Ishikawa (cell line): ENCODE results near the gene ZBTB20.

Experiments
- CEBPB ChIP-seq: IDR thresholded peaks from 2 replicates; pipeline ENCODE4 v1.6.1; 2012
- CREB1 ChIP-seq: IDR thresholded peaks from 2 replicates; pipeline ENCODE4 v1.6.1; 2012; ENCODE audit warnings: low read depth
- EGR1 ChIP-seq: IDR thresholded peaks from 2 replicates; pipeline ENCODE4 v1.6.1; 2012
- EP300 ChIP-seq: IDR thresholded peaks from 2 replicates; pipeline ENCODE4 v1.6.1; 2012; ENCODE audit warnings: borderline replicate concordance
- FOXM1 ChIP-seq: IDR thresholded peaks from 2 replicates; pipeline ENCODE4 v1.6.1; 2012; ENCODE audit warnings: low read depth, borderline replicate concordance
- NFIC ChIP-seq: IDR thresholded peaks from 2 replicates; pipeline ENCODE4 v1.6.1; 2012
- RAD21 ChIP-seq: IDR thresholded peaks from 2 replicates; pipeline ENCODE4 v1.6.1; 2012; ENCODE audit warnings: low read depth
- TAF1 ChIP-seq: IDR thresholded peaks from 2 replicates; pipeline ENCODE4 v1.6.1; 2012; ENCODE audit warnings: low read depth, mild to moderate bottlenecking
- TCF12 ChIP-seq: IDR thresholded peaks from 2 replicates; pipeline ENCODE4 v1.6.1; 2012; ENCODE audit warnings: low read depth
- TEAD4 ChIP-seq: IDR thresholded peaks from 2 replicates; pipeline ENCODE4 v1.6.1; 2012
- YY1 ChIP-seq: IDR thresholded peaks from 2 replicates; pipeline ENCODE4 v1.6.1; 2012; ENCODE audit warnings: low read depth
- ZBTB7A ChIP-seq: IDR thresholded peaks from 2 replicates; pipeline ENCODE4 v1.6.1; 2012; ENCODE audit warnings: low read depth
- TF ChIP-seq, protein P1 (sequence below): IDR thresholded peaks from 2 replicates; pipeline ENCODE4 v1.6.1; 2012; ENCODE audit warnings: low read depth, mild to moderate bottlenecking
- TF ChIP-seq, protein P2 (sequence below): IDR thresholded peaks from 2 replicates; pipeline ENCODE4 v1.6.1; 2012
- TF ChIP-seq, protein P3 (sequence below): IDR thresholded peaks from 2 replicates; pipeline ENCODE4 v1.6.1; 2012

The ZBTB20 gene

DNA sequence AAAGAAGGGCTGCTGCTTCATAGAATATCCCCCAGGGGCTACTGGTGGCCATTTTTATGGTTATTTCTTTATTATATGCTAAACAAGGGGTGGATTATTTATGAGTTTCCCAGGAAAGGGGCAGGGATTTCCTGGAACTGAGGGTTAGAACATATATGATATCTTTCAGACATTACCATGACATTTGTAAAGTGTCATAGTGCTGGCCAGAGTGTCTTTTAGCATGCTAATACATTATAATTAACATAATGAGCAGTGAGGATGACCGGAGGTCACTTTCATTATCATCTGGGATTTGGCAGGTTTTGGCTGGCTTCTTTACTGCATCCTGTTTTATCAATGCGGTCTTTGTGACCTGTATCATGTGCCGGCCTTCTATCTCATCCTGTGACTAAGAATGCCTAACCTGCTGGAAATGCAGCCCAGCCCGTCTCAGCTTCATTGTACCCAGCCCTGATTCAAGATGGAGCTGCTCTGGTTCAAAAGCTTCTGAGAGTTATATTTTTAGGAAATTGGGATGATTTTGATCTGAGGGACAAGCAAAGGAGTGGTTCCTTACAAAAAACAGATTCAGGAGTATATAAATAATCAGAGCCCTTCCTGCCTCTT is 9.1 kb upstream of the ZBTB20 start:
- TF ChIP-seq ZBTB7A (no peak), NFIC (no peak), EP300 (no peak)
- TF ChIP-seq, protein P1, sequence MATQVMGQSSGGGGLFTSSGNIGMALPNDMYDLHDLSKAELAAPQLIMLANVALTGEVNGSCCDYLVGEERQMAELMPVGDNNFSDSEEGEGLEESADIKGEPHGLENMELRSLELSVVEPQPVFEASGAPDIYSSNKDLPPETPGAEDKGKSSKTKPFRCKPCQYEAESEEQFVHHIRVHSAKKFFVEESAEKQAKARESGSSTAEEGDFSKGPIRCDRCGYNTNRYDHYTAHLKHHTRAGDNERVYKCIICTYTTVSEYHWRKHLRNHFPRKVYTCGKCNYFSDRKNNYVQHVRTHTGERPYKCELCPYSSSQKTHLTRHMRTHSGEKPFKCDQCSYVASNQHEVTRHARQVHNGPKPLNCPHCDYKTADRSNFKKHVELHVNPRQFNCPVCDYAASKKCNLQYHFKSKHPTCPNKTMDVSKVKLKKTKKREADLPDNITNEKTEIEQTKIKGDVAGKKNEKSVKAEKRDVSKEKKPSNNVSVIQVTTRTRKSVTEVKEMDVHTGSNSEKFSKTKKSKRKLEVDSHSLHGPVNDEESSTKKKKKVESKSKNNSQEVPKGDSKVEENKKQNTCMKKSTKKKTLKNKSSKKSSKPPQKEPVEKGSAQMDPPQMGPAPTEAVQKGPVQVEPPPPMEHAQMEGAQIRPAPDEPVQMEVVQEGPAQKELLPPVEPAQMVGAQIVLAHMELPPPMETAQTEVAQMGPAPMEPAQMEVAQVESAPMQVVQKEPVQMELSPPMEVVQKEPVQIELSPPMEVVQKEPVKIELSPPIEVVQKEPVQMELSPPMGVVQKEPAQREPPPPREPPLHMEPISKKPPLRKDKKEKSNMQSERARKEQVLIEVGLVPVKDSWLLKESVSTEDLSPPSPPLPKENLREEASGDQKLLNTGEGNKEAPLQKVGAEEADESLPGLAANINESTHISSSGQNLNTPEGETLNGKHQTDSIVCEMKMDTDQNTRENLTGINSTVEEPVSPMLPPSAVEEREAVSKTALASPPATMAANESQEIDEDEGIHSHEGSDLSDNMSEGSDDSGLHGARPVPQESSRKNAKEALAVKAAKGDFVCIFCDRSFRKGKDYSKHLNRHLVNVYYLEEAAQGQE, result no peak

DNA sequence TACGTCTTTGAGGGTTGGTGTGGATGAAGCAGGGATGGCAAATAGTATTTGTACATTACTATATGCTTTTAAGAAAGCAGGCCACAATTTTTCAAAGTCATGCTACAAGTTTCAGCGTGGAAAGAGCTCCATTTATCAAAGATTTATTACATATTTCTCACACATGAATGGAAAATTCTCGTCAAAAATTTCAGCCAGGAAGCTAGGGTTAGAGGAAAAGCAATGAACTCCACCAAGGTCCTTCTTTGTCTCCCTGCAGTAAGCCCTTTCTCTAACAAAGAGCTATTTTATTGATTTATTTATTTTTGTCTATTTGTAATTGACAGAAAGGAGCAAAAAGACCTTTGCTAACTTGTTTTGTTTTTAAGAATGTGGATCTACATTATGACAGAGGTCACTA is 7.5 kb upstream of the ZBTB20 start:
- TF ChIP-seq NFIC (no peak), TCF12 (no peak), EGR1 (no peak), TEAD4 (no peak), YY1 (no peak), ZBTB7A (no peak), FOXM1 (no peak), EP300 (no peak), CEBPB (no peak), RAD21 (no peak), TAF1 (no peak), CREB1 (no peak)
- TF ChIP-seq, protein P1, result no peak
- TF ChIP-seq, protein P2, sequence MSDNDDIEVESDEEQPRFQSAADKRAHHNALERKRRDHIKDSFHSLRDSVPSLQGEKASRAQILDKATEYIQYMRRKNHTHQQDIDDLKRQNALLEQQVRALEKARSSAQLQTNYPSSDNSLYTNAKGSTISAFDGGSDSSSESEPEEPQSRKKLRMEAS, result no peak
- TF ChIP-seq, protein P3, sequence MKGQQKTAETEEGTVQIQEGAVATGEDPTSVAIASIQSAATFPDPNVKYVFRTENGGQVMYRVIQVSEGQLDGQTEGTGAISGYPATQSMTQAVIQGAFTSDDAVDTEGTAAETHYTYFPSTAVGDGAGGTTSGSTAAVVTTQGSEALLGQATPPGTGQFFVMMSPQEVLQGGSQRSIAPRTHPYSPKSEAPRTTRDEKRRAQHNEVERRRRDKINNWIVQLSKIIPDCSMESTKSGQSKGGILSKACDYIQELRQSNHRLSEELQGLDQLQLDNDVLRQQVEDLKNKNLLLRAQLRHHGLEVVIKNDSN, result no peak

DNA sequence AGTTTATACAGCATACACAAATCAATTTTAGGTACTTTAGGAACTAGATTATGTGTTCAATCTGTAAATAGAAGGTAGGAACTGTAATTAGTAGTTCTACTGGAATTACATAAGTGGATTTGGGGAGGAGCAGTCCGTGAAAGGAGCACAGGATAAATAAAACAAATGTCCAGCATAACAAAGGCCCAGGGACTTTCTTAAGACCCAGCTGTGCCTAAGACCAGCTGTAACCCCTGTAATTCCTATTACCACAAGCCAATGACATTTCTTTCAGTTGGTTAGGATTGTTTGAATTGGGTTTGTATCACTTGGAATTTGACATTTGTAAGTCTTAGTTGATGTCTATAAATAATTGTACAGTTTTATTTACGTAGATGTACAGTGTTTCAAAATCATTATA is 4.8 kb upstream of the ZBTB20 start:
- TF ChIP-seq, protein P1, result no peak
- TF ChIP-seq EGR1, result no peak
- no peak for TF ChIP-seq FOXM1
- TF ChIP-seq EP300, result no peak
- TF ChIP-seq CREB1, result no peak
- no peak for TF ChIP-seq RAD21
- no peak for TF ChIP-seq ZBTB7A
- no peak for TF ChIP-seq YY1
- TF ChIP-seq, protein P2, result no peak
- TF ChIP-seq TEAD4, result no peak
- no peak for TF ChIP-seq TAF1
- TF ChIP-seq TCF12, result no peak
- TF ChIP-seq CEBPB, result no peak
- TF ChIP-seq, protein P3, result no peak
- no peak for TF ChIP-seq NFIC

DNA sequence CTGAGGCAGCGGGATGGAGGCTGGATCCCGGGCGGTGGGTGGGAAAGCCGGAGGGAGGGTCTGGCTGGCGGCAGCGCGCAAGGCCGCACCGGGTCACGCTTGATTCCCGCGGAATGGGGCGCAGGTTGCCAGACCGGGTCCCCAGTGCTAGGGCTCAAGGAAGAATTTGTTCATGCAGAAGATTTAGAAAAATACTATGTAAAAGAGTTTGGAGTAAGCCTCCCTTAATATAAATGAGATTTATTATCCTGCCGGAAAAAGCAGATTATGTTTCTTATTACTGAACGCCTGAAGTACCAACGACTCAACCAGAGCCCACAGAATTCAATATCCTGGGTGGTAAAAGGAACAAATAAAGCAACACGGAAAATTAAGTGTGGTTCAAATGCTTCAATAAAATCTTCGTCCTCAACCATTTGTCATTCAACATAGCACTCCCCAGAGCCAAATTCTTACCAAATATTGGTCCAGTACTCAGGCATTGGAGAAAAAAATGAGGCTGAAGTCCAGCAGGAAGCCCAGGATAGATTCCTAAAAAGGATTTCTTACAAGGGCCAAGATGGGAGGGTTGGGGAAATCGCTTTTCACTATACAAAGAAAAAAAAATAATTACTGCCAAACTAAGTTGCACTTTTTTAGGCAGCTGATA is 1.2 kb upstream of the ZBTB20 start:
- TF ChIP-seq TEAD4, result no peak
- TF ChIP-seq ZBTB7A, result 0 out of 2 replicates have a peak, but pooled peaks have one; percentile 40
